LoVo (cell line): ENCODE results near the gene CCR6.
"Not testable (repeated sequence)": the region's sequence is repeated elsewhere in the genome, so short reads cannot be mapped to it uniquely, and the experiment has no call there.

Source experiments
- DNase-seq: peaks from one replicate; pipeline ENCODE4 v3.0.0-alpha.2; 2016; ENCODE audit warnings: low spot score

CCR6 gene

DNA sequence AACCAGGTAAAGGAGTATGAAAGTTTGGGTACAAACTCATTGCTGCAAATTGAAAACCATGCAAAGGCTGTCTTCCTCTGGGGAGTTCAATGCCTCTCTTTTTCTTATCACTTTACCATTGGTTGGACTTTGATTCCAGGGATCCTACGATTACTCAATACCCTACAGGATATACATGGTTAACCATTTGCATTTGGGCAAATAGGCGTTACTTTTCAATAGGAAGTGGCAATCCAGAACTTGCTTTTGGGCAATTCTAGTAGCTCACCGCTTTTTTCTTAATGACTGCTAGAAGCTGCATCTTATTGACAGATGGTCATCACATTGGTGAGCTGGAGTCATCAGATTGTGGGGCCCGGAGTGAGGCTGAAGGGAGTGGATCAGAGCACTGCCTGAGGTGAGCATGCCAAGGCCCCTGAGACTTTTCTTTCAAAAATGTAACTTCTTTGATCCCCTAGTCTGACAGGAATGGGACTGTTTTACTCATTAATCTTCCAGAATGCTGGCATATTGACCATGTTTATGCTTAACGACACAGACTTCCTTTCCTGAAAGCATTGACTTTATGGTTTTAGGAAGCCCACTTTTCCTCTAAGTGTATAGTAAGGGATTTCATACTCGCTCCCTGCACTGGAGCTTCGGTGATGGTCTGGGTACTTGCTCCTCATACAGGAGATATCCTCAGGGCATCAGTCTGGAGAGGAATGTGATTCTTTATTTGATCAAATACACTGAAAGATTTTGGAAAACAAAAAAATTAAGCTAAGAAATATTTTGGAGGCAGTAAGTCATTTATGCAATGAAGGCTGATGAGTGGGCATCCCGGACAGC lies at the start of gene CCR6:
Gene CCR6, plus strand, starts transcription at position 270 of the 831 bp plus-strand sequence. CDS start 13,039 bp downstream, outside the sequence.
- no peak for DNase-seq

DNA sequence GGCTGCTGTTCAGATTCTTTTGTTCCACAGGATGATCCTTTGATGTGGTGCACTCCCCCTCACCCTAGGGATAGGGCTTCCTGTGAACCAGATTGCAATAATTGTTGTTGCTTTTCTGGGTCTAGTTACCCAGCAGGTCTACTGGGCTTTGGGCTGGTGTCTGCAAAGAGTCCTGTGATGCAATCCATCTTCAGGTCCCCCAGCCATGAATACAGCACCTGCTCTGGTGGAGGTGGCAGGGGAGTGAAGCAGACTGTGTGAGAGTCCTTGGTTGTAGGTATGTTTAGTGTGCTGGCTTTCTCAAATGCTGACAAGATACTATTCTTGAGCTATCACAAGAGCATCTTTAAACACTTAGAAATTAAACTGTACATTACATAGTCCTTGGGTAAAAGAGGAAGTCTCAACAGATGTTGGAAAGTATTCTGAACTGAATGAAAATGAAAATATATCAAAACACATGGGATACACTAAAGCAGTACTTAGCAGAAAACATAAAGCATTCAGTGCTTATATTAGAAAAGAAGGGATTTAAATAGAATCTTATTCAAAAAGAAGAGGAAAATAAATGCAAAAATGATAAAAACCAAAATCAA lies 49.1 kb upstream of the CCR6 start:
- DNase-seq = no peak

DNA sequence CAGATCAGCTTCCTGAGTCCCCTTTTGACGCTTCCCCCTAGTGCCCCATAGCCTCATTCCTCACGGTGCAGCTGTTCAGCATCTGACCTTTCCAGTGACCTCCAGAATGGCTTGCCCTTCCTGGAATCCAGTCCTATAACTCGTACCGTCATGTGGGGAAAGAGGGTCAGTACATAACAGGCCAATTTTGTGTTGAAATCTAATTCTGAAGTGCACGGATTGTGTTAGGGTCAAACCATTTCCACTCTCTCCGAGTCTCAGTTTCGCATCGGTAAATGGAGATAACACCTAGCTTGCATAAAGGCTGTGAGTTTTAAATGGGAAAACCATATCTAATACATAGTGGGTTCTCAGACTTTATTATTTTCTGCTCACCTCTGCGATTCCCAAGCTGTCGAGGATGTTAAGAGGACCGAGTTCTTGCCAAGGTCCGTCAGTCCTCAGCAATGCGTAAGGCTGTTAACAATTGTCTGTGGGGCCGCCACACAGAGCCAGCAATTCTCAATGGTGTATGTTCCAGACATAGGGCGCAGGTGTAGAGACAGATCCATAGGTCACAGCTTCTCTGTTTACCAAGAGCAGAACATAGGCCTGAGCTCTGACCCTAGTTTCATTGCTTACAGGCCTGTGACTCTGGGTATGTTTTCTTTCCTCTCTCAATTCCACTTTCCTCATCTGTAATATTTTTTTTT lies 45.5 kb upstream of the CCR6 start:
- no peak for DNase-seq

DNA sequence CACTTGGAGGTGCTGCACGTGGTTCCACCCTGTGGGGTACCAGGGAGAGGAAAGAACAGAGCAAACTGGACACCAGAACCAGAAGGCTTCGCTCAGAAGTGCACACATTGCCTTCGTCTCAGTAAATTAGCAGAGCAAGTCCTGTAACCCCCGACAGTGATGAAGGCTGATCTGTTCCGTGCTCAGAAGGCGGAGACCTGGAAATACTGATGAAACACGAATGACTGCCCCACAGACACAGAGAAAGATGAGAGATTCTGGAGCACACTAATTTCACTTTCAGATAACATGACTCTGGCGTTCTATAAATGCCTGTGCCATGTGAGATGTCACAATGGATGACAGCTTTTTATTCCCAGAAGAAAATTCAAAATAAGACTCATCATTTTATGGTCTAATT lies 44.2 kb upstream of the CCR6 start:
- DNase-seq = no peak

DNA sequence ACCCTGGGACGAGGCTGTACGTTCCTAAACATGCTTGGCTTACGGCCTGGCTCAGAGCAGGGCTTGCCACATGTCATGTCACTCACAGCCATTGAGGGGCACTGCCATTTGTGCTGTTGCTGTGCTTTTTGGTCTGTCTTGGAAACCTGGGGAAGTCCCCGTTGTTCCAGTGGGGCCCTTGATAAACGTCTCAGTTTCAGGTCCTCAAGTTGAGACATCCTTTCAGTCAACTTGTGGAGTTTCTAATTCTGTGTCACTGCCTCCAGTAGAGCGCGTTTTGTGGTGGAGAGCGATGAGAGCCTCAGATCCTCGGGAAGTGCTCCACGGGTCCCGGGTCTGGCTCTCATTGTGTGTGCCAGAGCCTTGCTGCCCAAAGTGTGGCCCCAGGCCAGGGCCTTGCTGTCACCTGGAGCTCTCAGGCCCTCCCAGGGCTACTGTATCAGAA lies 43.0 kb upstream of the CCR6 start:
- DNase-seq = no peak

DNA sequence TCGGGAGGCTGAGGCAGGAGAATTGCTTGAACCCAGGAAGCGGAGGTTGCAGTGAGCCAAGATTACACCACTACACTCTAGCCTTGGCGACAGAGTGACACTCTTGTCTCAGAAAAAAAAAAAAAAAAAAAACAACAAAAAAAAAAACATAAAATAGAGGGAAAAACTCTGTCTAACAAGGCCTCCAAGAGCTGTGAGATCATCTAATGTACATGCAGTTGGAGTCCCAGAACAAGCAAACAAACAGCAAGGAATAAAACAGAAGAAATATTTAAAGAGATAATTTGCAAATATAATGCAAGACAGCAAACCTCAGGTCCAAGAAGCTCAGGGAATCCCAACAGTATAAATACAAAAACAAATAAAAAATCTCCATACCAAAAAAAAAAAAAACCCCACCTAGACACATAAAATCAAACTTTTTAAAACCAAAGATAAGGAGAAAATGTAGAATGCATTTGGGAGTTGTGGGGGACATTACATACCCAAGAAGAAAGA lies 35.0 kb upstream of the CCR6 start:
- no peak for DNase-seq

DNA sequence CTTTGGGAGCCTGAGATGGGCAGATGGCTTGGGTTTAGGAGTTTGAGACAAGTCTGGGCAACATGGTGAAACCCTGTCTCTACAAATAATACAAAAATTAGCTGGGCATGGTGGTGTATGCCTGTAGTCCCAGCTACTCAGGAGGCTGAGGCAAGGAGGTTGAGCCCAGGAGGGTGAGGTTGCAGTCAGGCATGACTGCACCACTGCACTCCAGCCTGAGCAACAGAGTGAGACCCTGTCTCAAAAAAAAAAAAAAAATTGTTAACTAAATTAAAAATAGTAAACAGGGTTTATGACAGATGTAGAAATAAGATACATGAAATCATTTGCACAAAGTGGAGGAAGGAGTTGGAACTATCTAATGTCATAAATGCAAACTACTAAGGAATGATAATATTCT lies 34.2 kb upstream of the CCR6 start:
- not testable (repeated sequence) for DNase-seq

DNA sequence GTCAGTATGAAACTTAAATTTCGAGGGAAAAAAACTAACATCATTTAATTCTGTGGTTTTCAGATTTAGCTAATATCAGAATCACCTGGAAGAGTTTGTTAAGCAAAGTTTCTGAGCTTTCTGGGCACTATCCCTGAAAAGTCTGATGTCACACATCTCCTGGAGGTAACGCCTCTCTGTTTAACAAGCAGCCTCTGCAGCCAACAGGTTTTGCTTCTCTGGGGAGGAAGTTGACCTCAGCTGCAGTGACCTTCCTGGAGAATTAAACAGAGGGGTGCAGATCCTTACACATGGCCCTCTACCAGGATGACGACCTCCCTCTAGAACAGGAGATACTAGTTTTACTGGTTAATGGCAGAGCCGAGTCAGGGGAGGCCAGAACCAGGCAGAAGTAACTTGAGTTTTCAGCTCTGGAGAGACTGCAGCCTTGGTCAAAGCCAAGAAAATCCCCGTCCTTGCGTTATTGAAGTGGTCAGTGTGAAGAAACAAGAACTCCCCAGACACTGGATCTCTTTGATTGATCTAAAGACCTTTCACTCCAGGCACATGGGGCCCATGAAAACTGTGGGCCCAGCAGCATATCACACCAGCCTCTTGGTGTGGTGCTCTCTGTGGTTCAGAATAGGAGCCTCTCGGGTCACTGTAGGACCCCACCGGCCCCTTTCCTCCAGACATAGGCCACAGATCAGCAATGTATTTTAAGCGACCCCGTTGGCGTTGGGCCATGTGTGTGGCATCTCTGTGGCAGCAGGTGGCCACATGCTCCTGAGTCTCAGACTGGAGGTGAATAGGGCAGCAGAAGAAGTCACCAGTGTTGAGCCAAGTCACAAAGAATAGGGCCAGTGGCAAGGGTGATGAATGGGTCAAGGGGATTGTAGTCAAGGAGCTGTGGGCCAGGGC lies 33.4 kb upstream of the CCR6 start:
- DNase-seq = no peak

DNA sequence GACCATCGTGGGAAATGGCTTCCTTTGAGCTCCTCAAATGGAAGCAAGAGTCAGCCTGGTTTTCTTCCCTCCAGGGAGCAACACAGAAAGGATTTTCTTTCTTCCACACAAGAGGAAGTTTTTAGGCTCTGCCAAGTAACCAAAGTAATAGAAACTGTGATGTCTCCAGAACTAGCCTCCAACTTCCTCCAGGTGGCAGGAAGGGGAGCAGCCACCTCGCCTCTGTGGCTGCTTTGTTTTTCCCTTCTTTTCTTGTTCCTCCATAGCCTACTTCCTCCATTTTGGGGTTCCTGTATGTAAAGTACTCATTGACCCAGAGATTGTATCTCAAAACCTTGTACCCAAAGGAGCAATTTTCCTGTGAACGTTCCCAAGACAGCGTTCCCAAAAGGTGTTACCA lies 32.7 kb upstream of the CCR6 start:
- no peak for DNase-seq

DNA sequence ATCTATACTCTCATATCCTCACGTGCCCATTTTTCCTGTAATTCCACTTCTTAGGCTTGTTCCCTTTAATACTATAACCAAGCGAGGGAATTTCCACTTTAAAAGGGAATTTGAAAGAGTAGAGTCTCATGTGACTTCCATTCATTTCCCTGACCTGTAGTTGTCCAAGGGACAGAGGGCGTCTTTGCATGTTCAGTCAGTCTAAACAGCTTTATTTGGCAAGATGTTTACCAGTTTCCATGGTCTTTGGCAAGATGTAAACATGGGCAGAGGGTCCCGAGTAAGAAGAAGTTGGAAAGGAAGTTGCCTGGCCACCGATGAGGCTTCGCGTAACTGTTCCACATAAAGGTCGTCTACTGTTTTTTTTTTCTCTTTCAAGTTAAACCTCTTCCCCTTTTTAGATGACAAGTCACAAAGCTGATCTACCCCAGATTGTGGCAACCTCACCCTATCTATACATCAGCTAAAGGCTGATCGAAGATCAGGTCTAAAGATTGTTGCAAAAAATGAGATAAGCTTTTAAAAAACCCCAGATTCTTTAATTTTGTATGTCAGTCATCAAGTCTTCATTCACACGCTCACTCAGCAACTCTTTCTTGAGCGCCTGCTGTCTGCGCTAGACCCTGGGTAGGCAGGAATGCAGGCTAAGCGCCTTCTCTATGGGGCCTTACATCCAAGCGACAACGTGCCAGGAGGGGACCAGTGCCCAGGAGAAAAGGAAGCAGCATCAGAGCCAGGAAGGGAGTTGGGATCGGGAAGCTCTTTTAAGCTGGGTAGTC lies 31.7 kb upstream of the CCR6 start:
- DNase-seq = no peak

DNA sequence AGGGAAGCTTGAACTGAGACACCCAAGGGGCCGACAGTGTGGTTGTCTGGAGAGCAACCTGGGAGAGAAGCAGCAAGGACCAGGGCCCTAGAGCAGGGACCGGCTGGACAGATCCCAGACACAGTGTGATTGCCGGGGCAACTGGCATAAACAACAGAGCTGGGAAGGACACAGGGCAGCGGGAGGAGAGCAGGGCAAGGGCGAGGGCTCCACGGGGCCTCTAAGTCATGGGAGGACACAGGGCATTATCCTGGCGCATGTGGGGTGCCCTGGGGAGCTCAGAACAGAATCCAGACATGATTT lies 31.1 kb upstream of the CCR6 start:
- DNase-seq = no peak

DNA sequence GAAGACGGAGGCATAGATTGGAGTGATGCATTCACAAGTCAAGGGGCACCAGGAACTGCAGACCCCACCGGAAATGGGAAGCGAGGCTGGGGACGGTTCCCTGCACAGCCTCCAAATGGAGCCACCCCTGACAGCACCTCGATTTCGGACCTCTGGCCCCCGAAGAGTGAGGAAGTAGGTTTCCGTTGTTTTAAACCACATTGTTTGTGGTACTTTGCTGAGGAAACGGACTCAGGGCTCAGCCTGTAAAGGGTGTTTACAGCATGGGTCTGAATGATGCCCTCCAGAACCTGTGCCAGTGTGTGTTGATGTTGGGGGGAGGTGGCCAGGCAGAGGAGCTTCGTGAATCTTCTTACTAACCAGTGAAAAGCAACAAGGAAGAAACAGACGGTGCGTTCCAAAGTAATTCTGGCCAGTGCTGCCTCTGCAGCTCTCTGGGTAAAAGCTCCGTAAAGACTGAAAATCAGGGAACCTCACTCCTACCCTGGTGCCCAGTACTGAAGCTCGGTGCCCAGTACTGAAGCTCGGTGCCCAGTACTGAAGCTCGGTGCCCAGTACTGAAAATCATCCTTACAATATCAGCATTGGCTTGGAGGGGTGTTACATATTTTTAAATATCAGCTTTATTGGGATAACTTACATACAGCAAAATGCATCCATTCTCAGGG lies 30.1 kb upstream of the CCR6 start:
- DNase-seq = no peak

DNA sequence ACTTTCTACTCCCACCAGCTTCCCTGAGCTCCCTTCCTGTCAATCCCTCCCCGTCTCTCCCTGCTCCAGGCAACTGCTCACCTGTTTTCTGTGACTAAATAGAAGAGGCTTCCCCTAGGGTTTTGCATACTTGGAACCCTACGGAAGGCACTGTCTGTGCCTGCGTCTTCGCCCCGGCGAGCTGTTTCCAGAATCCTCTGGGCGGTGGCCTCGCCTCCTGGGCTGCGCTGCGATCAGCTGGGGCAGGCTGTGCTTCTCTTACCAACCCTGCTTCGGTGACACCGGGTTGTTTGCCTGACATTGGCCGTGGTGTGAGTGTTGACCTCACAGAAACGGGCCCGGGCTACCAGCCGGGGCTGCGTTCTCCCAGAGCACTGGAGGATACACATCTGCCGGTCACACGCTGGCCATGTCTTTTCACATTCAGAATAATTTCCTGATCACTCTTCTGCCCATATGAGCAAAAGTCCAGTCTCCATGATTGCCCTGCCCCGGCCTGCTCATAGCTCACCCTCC lies 29.4 kb upstream of the CCR6 start:
- DNase-seq = no peak

DNA sequence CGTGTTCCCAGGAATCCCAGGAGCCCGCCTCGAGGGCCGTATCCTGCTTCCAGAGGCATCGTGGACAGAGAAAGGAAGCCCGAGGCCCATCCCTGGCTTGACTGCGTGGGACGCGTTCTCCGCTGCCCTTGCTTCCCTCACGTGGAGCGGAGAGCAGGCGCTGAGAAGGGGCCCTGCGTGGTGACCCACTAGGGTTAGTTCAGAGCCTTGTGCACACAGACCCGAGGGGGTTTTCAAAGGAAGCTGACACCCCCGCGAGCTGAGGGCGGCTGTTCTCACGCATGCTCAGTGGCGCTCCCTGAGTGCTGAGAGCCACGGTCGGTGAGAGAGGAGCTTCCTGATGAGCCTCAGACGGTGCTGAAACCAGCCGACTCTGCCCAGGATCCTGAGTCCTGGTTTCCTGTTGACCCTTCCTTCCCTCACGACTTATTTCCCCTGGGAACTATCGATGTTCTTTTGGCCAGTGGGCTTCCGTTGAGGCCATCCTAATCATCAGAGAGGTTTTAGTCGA lies 28.9 kb upstream of the CCR6 start:
- no peak for DNase-seq

DNA sequence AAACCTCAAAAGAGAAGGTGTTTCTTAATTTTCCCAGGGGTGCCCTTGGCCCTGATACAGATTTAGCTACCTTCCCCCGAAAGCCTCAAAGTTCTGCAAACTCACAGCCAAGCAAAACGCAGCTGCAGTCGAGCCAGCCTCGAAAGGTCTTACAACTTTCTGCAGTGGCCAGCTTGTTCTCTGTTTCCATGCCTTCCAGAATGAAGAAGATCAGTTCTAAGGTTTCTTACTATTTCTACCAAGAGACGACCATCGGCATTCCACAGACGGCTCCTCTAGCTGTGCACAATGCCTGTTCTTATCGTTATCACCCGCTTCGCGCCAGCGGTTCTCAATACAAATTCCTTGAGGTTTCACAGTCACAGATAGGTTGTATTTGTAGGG lies 28.5 kb upstream of the CCR6 start:
- DNase-seq = no peak

DNA sequence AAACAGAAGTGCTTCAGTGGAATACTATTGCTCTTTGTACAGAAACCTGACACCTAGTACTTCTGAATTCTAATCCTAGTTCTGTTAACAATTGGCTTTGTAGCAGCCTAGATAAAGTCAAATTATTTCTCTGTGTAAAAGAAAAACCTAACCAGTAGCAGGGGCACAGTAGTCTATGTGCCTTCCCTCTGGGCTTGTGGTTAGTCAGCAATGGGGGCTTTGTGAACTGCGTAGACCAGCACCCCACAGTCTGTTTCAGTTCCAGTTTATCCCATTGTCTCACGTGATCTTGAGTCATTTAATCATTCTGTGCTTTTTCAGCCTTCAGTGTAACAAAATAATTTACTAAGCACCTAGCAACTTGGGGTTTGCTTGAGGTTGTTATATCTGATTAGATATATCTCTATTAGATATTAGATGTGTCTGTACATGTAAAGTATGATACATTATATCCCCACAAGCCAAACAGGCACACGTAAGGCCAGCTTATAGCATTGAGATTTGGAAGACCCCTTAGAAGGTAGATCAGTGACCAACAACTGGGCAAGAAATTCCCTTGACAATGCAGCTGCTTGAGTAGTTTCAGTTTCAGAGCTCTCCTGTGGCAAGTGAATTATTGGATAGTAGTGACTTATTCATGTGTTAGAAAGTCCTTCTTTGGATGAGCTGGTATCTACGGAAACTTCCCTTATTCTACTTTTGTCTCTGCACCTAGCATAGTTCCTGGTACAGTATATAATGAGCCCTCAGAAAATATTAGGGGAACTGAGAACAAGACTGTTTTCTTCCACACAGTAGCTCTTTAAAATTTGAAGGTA lies 27.9 kb upstream of the CCR6 start:
- DNase-seq = no peak

DNA sequence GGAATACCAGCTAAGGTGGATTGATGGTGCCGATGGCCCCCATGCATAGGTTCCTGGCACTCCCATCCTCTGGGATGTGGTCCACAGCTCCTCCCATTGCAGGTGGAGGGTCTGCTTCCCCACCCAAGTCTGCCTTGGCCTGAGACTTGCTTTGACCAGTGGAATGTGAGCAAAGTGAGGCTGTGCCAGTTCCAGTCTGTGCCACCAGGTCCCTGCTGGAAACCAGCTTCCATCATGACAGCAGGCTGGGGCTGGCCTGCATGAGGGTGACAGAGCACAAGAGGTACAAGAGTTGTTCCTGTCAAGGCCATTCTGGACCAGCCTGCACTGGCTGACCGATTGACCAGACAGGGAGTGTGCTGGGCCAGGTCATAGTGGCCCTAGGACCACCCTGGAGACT lies 27.0 kb upstream of the CCR6 start:
- no peak for DNase-seq

DNA sequence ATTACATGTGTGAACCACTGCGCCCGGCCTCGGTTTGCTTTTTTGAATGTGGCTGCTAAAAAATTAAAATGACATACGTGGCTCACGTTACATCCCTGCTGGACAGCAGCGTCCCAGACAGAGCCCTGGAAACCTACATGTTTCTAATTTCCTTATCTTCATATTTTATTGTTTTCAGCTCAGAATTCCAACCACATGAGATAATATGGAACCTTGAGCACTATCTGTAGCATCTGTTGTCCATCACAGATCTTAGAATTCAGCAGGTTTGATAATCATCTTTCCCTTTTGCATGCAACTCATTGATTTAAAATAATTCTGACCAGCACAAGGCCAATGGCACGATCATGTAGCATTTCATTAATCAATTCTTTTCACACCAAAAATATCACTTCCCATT lies 25.9 kb upstream of the CCR6 start:
- DNase-seq = no peak

DNA sequence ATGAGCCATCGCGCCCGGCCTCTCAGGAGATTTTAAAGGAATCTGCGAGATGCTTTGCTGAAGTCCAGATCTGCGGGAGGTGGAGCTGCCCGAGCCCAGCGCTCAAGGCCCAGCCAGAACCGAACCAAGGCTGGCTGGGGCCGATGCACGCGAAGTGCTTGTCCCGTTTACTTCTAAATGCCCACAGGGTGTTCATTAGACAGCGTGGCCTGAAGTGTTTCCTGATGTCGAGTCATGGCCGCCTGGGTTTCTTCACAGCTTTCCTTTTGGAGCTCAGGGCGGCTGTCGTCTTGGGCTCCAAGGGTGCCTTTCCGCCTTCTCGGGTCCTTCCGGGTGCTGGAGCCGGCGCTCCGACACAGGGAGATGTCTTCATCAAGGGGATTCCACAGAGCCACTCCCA lies 25.1 kb upstream of the CCR6 start:
- DNase-seq = no peak
